ENCODE data around the gene OR10H4.

OR10H4 gene

GRCh38 chr19:15913384-15913783 is 35.4 kb upstream of the OR10H4 start:
- TF ChIP-seq CTCF (IDR thresholded peaks at IDR 0.05) = no peak
- H3K4me3 ChIP-seq = no peak overlapping the region
- H3K27ac ChIP-seq = no peak overlapping the region
- no peak for DNase-seq (ENCODE audit: low spot score)

- Histone ChIP-seq H3K4me3 (no peak overlapping the region), H3K27ac (no peak overlapping the region)
- no peak for DNase-seq (ENCODE audit: low spot score)
- no peak for TF ChIP-seq CTCF (IDR thresholded peaks at IDR 0.05)
Measured at GRCh38 chr19:15913830-15914229, 35.0 kb upstream of the OR10H4 start.

- no peak for TF ChIP-seq CTCF (IDR thresholded peaks at IDR 0.05)
- H3K27ac ChIP-seq = no peak overlapping the region
- no peak for DNase-seq (ENCODE audit: low spot score)
Measured at GRCh38 chr19:15915109-15915508, 33.7 kb upstream of the OR10H4 start.

DNA sequence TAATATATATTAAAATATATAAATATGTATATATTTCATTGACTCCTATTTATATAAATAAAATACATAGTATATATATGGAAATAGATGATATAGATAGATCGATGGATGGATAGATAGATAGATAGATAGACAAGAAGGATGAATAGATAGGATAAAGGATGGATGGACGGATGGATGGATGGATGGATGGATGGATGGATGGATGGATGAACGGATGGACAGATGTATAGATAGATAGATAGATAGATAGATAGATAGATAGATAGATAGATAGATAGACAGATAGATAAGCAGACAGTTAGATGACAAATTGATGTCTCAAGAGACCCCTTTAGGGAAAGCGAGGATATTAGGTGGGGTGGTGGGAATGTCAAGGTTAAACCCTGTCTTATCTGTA is 29.6 kb upstream of the OR10H4 start:
- TF ChIP-seq CTCF (IDR thresholded peaks at IDR 0.05) = no peak
- Histone ChIP-seq H3K4me3 (no peak overlapping the region), H3K27ac (no peak overlapping the region)
- no peak for DNase-seq (ENCODE audit: low spot score)

More at GRCh38 chr19:15915109-15915508, 33.7 kb upstream of the OR10H4 start:
- H3K4me3 ChIP-seq = no peak overlapping the region

DNA sequence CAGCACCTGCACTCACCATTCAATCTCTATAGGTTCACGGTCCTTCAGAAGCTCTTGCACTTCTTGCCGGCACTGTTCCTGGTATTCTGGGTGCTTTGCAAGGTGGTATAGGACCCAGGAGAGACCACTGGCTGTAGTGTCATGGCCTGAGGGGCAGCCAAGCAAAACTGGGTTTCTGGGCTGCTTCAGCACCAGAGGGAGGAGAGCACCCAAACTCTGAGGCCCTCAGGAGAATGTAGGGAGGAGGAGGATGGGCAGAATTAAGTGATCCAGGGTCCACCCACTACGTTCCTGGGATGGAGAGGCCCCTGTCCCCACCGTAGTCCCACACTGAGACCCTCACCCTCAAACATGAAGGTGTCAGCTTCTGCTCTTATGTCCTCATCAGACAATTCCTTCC is 26.8 kb upstream of the OR10H4 start:
- no peak overlapping the region for H3K4me3 ChIP-seq
- no peak overlapping the region for H3K27ac ChIP-seq
- DNase-seq (ENCODE audit: low spot score) = no peak
- no peak for TF ChIP-seq CTCF (IDR thresholded peaks at IDR 0.05)

GRCh38 chr19:15923702-15924101 is 25.1 kb upstream of the OR10H4 start:
- no peak overlapping the region for H3K4me3 ChIP-seq
- no peak for TF ChIP-seq CTCF (IDR thresholded peaks at IDR 0.05)
- no peak for DNase-seq (ENCODE audit: low spot score)
- H3K27ac ChIP-seq = no peak overlapping the region

DNA sequence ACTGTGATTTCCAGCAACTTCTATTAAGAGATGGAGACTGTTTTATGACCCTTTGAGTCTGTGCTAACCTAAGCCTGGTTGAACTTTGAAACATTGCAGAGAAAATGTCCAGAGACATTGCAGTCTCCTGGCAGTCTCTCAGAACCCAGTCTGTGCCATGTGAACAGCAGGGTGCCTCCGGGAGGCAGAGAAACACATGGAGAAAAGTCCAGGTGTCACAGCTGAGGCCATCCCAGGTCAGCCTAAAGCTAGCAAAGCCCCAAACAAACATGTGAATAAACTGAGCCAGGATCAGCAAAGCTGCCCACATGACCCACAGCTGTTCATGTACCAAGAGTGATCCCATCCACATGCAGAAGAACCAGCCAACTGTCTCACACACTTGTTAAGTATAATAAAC is 22.3 kb upstream of the OR10H4 start:
- H3K4me3 ChIP-seq = no peak overlapping the region

More for the DNA sequence above, 22.3 kb upstream of the OR10H4 start:
- DNase-seq (ENCODE audit: low spot score) = no peak
- H3K27ac ChIP-seq = no peak overlapping the region
- no peak for TF ChIP-seq CTCF (IDR thresholded peaks at IDR 0.05)

All from coronary artery (tissue), 2 donors.